IPS-18a (cell line): ENCODE measurements around the gene ARPC5.
"Not testable (repeated sequence)": the region's sequence is repeated elsewhere in the genome, so short reads cannot be mapped to it uniquely, and the experiment has no call there.

ENCODE experiments used
- H3K27ac ChIP-seq: one replicate; pipeline ENCODE4 v1.5.1; 2013; ENCODE audit warnings: low read length
- H3K27me3 ChIP-seq: one replicate; pipeline ENCODE4 v1.6.1; 2013; ENCODE audit warnings: mild to moderate bottlenecking, low read length; ENCODE audit not compliant: control insufficient read depth, insufficient read depth
- H3K36me3 ChIP-seq: one replicate; pipeline ENCODE4 v1.6.1; 2013; ENCODE audit warnings: low read depth, low read length; ENCODE audit not compliant: control insufficient read depth
- H3K4me1 ChIP-seq: one replicate; pipeline ENCODE4 v1.6.1; 2013; ENCODE audit warnings: low read depth, low read length; ENCODE audit not compliant: control insufficient read depth
- H3K4me3 ChIP-seq: one replicate; pipeline ENCODE4 v1.5.1; 2013; ENCODE audit warnings: low read length
- H3K9ac ChIP-seq: one replicate; pipeline ENCODE4 v1.6.1; 2013; ENCODE audit warnings: mild to moderate bottlenecking, low read length, moderate library complexity
- H3K9me3 ChIP-seq: one replicate; pipeline ENCODE4 v1.6.1; 2013; ENCODE audit warnings: low read depth, low read length; ENCODE audit not compliant: control insufficient read depth

The ARPC5 gene

DNA sequence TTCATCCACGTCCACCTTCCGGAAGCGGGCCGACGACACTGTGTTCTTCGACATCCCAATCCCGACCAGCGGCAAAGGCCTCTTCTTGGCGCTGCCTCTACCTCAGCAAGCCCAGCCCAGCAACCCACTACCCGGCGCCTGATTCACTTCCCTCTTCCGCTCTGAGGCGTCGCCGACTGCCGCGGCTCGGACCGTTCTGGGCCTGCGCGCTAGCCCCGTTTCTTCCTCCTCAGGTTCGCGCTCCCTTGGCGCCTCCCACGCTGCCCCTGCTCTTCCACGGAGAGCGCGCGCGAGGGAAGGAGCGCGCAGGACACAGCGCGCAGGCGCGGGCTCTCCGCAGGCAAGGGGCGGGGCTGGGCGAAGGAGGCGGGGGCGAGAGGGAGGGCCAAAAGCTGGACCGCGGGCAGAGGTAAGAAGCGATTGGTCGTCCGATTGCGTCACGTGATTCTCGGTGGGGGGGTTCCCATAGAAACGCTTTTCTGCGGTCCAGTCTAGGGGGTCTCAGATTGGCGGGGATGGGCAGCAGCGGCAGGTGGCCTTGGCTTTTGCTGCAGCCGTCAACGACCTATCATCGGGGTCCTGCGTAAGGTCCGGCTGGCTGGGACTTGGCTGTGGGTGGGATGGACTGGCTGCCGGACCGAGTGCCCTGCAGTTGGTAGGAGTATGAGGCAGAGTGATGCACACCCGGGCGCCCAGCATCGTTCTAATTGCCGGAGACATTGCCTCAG lies at the start of gene ARPC5:
ARPC5 (minus strand) TSS at position 178 of the 728 bp plus-strand sequence; CDS start at position 54, 124 bp downstream.
- Histone ChIP-seq H3K27ac (peak within 1 kb of the TSS; percentile 56), H3K9ac (peak within 1 kb of the TSS; percentile 67), H3K4me1 (peaks cover 32% of the 10 kb centered on the region), H3K36me3 (peaks cover 2% of the 10 kb centered on the region), H3K9me3 (no peaks in the 10 kb centered on the region), H3K4me3 (peak within 1 kb of the TSS; percentile 74), H3K27me3 (peaks cover 11% of the 10 kb centered on the region)

DNA sequence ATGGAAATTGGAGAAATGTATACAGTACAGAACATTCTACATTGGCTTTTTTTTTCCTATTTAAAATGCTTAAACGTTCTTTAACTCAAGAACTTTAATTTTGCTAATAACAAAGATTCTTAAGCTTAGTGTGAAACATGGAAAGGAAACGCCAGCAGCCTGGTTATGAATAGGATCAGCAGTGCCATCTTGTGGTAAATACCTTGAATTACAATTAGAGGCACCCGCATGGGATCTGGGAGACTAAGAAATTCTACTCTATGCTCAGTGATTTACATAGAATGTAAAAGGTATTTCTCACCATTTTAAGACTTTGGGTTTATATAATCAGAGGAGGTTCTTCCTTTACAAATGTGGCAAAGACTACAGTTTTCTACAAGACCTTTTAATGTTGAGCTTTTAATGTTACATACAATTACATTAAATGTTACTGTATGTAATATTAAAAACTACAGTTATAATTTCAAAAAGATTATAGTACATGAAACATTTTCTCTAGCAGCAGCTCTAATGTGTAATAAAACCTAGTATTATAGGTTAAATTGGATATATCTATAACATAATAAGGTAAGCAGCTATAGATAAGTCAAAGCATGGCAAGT lies 49.6 kb upstream of the ARPC5 start:
- H3K27me3 ChIP-seq: no peaks in the 10 kb centered on the region
- H3K36me3 ChIP-seq: no peaks in the 10 kb centered on the region
- H3K9ac ChIP-seq: no peak overlapping the region
- H3K4me3 ChIP-seq: no peak overlapping the region
- no peaks in the 10 kb centered on the region for H3K4me1 ChIP-seq
- H3K9me3 ChIP-seq: no peaks in the 10 kb centered on the region
- no peak overlapping the region for H3K27ac ChIP-seq

DNA sequence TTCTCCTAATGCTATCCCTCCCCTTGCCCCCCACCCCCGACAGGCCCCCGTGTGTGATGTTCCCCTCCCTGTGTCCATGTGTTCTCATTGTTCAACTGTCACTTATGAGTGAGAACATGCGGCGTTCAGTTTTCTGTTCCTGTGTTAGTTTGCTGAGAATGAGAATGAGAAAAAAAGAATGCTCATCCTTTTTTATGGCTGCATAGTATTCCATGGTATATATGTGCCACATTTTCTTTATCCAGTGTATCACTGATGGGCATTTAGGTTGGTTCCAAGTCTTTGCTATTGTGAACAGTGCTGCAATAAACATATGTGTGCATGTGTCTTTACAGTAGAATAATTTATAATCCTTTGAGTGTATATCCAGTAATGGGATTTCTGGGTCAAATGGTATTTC lies 43.8 kb upstream of the ARPC5 start:
- H3K9me3 ChIP-seq, H3K4me3 ChIP-seq, H3K4me1 ChIP-seq, H3K36me3 ChIP-seq, H3K27me3 ChIP-seq, H3K9ac ChIP-seq, H3K27ac ChIP-seq: not testable (repeated sequence)

DNA sequence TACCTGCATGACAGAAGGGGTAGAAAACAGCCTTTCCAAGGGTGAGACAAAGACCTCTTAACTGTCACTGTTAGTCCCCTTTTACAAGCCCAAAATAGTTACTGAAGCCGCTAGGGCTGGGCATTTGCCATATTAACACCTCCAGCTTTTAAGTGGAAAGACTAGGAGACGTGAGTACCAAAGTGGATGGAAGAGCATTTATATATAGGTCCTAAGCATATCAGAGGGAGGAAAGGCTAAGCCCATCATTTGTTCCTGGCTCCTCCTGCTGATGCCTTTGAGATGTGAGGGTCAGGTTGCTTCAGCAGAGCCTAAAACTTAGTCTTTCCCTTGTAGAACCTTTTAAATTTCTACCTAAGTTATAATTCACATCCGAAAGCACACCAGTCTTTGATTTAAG lies 43.2 kb upstream of the ARPC5 start:
- Histone ChIP-seq H3K27ac (no peak overlapping the region), H3K9me3 (no peaks in the 10 kb centered on the region), H3K4me1 (no peaks in the 10 kb centered on the region), H3K9ac (no peak overlapping the region), H3K27me3 (no peaks in the 10 kb centered on the region), H3K4me3 (no peak overlapping the region), H3K36me3 (no peaks in the 10 kb centered on the region)

DNA sequence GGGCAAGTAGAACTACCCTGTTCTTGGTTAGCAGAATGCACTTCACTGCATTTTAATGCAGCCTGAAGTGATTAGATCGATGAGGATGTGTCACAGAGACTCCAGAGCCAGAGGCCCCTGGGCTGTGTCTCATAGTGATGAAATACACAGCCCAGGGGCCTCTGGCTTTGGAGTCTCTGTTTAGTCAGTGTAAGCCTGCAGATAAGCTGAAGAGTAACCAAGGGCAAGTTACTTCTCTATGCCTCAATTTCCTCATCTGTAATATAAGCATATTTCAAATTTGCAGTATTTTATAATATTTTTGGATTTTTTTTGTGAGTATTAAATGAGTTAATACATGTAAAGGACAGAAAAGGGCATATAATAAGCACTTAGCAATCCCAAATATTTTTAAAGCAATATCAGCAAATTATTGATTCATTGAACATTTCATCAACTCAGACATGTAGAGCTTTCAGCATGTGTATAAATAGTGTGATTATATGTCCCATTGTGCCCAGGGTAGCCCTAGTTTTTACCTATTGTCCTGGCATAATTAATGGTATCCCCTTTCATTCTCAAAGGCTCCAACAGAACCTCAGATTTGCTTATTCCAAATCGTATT lies 41.1 kb upstream of the ARPC5 start:
- no peaks in the 10 kb centered on the region for H3K36me3 ChIP-seq
- H3K9ac ChIP-seq: no peak overlapping the region
- H3K27me3 ChIP-seq: no peaks in the 10 kb centered on the region
- H3K4me1 ChIP-seq: no peaks in the 10 kb centered on the region
- H3K4me3 ChIP-seq: no peak overlapping the region
- no peak overlapping the region for H3K27ac ChIP-seq
- no peaks in the 10 kb centered on the region for H3K9me3 ChIP-seq

DNA sequence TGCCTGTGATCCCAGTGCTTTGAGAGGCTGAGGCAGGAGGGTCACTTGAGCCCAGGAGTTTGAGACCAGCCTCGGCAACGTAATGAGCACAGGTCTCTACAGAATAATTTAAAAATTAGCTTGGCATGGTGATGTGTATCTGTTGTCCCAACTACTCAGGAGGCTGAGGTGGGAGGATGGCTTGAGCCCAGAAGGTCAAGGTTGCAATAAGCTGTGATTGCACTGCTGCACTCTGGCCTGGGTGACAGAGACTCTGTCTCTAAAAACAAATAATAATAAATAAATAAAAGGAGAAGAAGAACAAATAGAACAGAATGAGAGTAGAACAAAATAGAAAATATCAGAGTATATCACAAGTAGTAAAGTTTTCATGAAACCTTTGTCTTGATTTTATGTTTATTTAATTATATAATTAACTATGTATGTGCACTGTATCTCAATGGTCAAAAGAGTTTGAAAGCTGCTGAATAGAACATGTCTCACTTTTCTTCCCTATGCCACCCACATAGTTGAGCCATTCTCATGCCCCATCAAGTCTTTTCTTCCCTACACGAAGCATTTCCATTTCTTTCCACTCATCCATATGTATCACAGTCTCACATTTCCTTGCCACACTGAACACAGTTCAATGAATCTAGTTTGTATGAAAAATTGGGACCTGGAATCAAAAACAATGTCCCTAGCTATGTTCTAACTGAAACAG lies 40.5 kb upstream of the ARPC5 start:
- Histone ChIP-seq H3K9ac (no peak overlapping the region), H3K4me1 (no peaks in the 10 kb centered on the region), H3K9me3 (peaks cover 4% of the 10 kb centered on the region), H3K27ac (no peak overlapping the region), H3K36me3 (no peaks in the 10 kb centered on the region), H3K27me3 (no peaks in the 10 kb centered on the region), H3K4me3 (no peak overlapping the region)

DNA sequence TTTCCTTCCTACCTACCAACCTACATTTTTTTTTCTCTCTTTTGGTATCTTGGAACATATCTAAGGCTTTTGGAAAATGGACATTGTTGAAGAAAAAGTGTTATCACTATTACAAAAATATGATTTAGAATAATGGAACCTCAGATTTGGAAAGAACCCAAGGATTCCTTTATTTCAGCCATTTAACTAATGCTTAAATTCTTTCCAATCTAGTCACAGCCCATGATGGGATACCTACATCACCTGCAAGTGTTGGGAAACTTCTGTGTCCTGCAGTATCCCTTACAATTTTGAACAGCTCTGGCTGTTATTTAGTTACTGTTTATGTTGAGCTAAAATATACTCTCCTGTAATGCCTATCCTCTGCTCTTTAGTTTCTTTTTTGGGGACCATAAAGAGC lies 39.8 kb upstream of the ARPC5 start:
- Histone ChIP-seq H3K9me3 (peaks cover 4% of the 10 kb centered on the region), H3K9ac (no peak overlapping the region), H3K27ac (no peak overlapping the region), H3K4me3 (no peak overlapping the region), H3K27me3 (no peaks in the 10 kb centered on the region), H3K4me1 (no peaks in the 10 kb centered on the region), H3K36me3 (no peaks in the 10 kb centered on the region)

DNA sequence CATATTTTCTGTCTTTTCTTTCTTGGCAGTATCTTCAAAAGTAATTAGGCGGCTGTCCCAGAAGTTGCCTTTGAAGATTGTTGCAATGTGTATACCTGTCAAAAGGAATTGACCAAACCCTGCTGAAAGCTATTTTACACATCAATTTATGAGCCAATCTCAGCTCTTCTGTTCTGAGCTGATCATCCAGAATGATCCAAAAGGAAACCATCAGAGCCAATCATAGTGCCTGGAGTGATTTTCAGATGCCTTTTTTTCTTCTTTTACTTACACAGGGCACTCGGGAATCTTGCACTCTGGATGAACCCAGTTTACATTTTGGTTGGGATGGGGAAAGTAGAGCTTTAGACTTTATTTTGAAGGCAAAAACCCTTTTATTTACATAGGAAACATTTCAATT lies 39.3 kb upstream of the ARPC5 start:
- no peak overlapping the region for H3K4me3 ChIP-seq
- no peaks in the 10 kb centered on the region for H3K27me3 ChIP-seq
- peaks cover 4% of the 10 kb centered on the region for H3K9me3 ChIP-seq
- H3K27ac ChIP-seq: no peak overlapping the region
- no peak overlapping the region for H3K9ac ChIP-seq
- no peaks in the 10 kb centered on the region for H3K4me1 ChIP-seq
- H3K36me3 ChIP-seq: no peaks in the 10 kb centered on the region

DNA sequence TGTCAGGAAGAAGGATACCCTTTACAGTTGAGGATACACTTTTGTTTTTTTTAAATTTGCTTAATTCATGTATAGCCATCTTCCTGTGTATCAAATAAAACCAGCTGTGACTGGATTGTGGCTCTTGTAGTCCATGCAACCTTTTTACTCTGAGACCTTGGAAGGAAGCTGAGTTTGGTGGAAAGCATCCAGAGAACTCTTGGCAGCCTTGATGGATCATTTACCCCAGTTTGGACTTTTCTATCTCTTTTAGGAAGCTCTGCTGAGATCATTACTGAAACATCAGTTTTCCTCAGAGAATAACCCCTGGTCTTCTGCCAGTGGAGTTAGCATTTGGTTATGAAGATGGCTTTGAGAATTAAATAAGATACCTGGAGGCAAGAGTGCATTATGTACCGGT lies 38.8 kb upstream of the ARPC5 start:
- H3K27me3 ChIP-seq: no peaks in the 10 kb centered on the region

DNA sequence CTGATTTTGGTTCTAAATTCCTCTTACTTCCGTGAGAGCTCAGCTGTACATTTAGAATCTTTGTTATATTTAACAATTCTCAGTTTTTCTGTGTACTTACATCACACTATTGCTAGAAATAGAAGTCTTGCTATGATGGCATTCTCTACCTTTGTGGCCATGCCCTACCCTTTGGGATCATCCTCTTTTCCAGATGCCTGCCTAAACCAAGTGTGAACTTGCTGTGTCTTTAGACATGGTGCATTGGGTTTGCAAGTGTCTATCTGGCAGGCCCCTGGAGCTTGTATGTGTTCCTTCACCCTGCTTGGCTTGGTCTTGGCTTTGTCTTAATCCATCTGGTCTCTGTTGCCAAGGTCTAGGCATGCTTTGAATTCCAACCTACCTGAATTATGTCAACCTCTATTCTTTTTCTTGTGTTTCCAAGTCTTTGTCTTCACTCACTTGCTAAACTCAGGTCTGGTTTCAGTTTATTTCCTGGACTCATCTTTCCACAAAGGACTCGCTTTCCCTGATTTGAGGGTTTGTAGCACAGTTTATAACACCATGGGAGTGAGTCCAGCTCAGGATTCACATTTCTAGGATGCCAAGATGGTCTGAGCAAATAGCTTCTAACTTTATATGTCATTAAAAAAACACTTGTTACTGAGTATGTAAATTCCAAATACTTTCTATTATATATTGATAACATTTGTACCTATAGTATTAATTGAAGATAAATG lies 38.2 kb upstream of the ARPC5 start:
- Histone ChIP-seq H3K27ac (no peak overlapping the region), H3K9me3 (peaks cover 4% of the 10 kb centered on the region), H3K9ac (no peak overlapping the region), H3K4me1 (no peaks in the 10 kb centered on the region), H3K36me3 (no peaks in the 10 kb centered on the region), H3K4me3 (no peak overlapping the region), H3K27me3 (no peaks in the 10 kb centered on the region)

More for the DNA sequence above, 38.8 kb upstream of the ARPC5 start:
- H3K27ac ChIP-seq: no peak overlapping the region
- H3K36me3 ChIP-seq: no peaks in the 10 kb centered on the region
- peaks cover 4% of the 10 kb centered on the region for H3K9me3 ChIP-seq
- H3K4me3 ChIP-seq: no peak overlapping the region
- H3K9ac ChIP-seq: no peak overlapping the region
- H3K4me1 ChIP-seq: no peaks in the 10 kb centered on the region

DNA sequence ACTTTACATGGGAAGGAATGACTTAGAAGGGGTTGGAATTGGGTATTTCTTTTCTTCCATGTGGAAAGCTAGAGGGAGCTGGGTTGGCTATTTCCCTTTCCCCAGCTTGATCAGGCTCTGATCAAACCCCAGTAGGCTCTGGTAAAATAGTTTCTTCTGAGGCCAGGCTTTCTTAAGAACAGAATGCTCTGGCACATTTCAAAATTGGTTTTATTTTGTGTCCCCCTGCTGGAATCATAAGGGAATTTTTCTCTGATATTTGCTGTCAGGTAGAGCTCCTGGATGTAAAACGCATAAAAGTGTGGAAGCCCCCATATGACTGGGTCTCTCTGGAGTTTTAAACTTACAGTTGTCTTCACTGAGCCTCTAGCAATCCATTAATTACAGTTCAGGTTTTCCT lies 34.6 kb upstream of the ARPC5 start:
- no peaks in the 10 kb centered on the region for H3K4me1 ChIP-seq
- H3K9me3 ChIP-seq: peaks cover 4% of the 10 kb centered on the region
- H3K9ac ChIP-seq: no peak overlapping the region
- H3K36me3 ChIP-seq: no peaks in the 10 kb centered on the region
- H3K27ac ChIP-seq: no peak overlapping the region
- H3K4me3 ChIP-seq: no peak overlapping the region
- no peaks in the 10 kb centered on the region for H3K27me3 ChIP-seq
